CD8-positive, alpha-beta memory T cell (primary cell): Measurements from ENCODE around the gene HYAL2. TPM values are rescaled to one million over a fixed set of nuclear protein-coding genes. Genes with fewer than 3 reads are reported as not detected.
A peak's percentile ranks its signal among the peaks of the same experiment; 100 is the strongest.

Experiments used
- CTCF ChIA-PET: fragments of 350-600 bp; sonication (Branson Sonifier 250); formaldehyde crosslinking; loops from one replicate; lab custom pipeline; 2021; ENCODE audit warnings: antibody characterized with exemption; lab: Charles Lee
- POLR2A ChIA-PET: fragments of 350-600 bp; sonication (Branson Sonifier 250); formaldehyde crosslinking; loops from one replicate; lab custom pipeline; 2021; ENCODE audit warnings: antibody characterized with exemption; lab: Charles Lee
- DNase-seq, 5 donors: peaks; one replicate each; pipeline versions ENCODE4 v3.0.0 to v3.0.0-alpha.2; 2020 to 2022; ENCODE audit warnings: mixed read lengths in 1 of 5
- H3K27ac ChIP-seq: one replicate; pipeline ENCODE4 v1.7.0; 2013; ENCODE audit warnings: low read depth, mild to moderate bottlenecking, low read length, moderate library complexity
- H3K27me3 ChIP-seq: 2 replicates; pipeline ENCODE4 v1.7.0; 2013; ENCODE audit warnings: low read length, mild to moderate bottlenecking; ENCODE audit not compliant: insufficient read depth, poor library complexity, severe bottlenecking
- H3K36me3 ChIP-seq: 2 replicates; pipeline ENCODE4 v1.7.0; 2013; ENCODE audit warnings: mild to moderate bottlenecking, low read length, moderate library complexity; ENCODE audit not compliant: insufficient read depth
- H3K4me1 ChIP-seq: 2 replicates; pipeline ENCODE4 v1.7.0; 2013; ENCODE audit warnings: mild to moderate bottlenecking, low read length, moderate library complexity; ENCODE audit not compliant: insufficient read depth
- H3K4me3 ChIP-seq: 2 replicates; pipeline ENCODE4 v1.7.0; 2013; ENCODE audit warnings: mild to moderate bottlenecking, low read length
- H3K9me3 ChIP-seq: 2 replicates; pipeline ENCODE4 v1.7.0; 2013; ENCODE audit warnings: mild to moderate bottlenecking, low read length
- H3K27ac Mint-ChIP-seq, 8 donors: one replicate each; pipeline ENCODE4 v1.8.0; 2020 to 2021; ENCODE audit warnings: mixed read lengths in 8 of 8, mild to moderate bottlenecking in 6 of 8, inconsistent platforms in 3 of 8, moderate library complexity in 3 of 8
- H3K27me3 Mint-ChIP-seq, 2 donors: one replicate each; pipeline ENCODE4 v1.8.0; 2020 to 2021; ENCODE audit warnings: mixed read lengths in 2 of 2, mild to moderate bottlenecking in 1 of 2, moderate library complexity in 1 of 2
- H3K36me3 Mint-ChIP-seq, 3 donors: one replicate each; pipeline ENCODE4 v1.8.0; 2020 to 2021; ENCODE audit warnings: mixed read lengths in 3 of 3, inconsistent platforms in 1 of 3, mild to moderate bottlenecking in 1 of 3
- H3K4me1 Mint-ChIP-seq, 3 donors: one replicate each; pipeline ENCODE4 v1.8.0; 2020 to 2021; ENCODE audit warnings: mixed read lengths in 3 of 3, inconsistent platforms in 1 of 3, mild to moderate bottlenecking in 1 of 3
- H3K4me3 Mint-ChIP-seq, 7 donors: one replicate each; pipeline ENCODE4 v1.8.0; 2020 to 2021; ENCODE audit warnings: mixed read lengths in 7 of 7, mild to moderate bottlenecking in 6 of 7, moderate library complexity in 4 of 7, inconsistent platforms in 2 of 7
- H3K9me3 Mint-ChIP-seq, 5 donors: one replicate each; pipeline ENCODE4 v1.8.0; 2020 to 2022; ENCODE audit warnings: mixed read lengths in 5 of 5, mild to moderate bottlenecking in 3 of 5, moderate library complexity in 2 of 5, inconsistent platforms in 1 of 5
- polyA plus RNA-seq: library from polyadenylated mRNA; unstranded; fragments of 300-500 nt; fragmentation: Illumina TruSeq; gene quantifications from one replicate; pipeline ENCODE4 v1.2.3, GENCODE V29; 2021
- total RNA-seq, 2 experiments: library from RNA; stranded (reverse); gene quantifications; one replicate each; pipeline ENCODE4 v1.2.3, GENCODE V29; 2021

Gene HYAL2
- total and polyA plus RNA-seq, 3 experiments from 2014 or later, result 10.8 to 13.9 (median 13.7) TPM

GRCh38 chr3:50327943-50328691 lies 5.6 kb upstream of the HYAL2 start, which contains the start of gene TUSC2:
Gene TUSC2 (minus strand): TSS chr3:50328223. CDS start chr3:50328099, 124 bp downstream.
- Mint-ChIP-seq H3K4me1 (peaks cover 26 to 47% (median 31%) of the 10 kb centered on the region in 3 donors), H3K36me3 (peaks cover 0 to 57% (median 0%) of the 10 kb centered on the region in 3 donors), H3K27ac (peak within 1 kb of the TSS; percentile 77 to 96 (median 94)), H3K4me3 (peak within 1 kb of the TSS; percentile 82 to 97 (median 91)), H3K27me3 (peaks cover 0 to 1% of the 10 kb centered on the region in 2 donors), H3K9me3 (no peaks in the 10 kb centered on the region)
- Histone ChIP-seq H3K27me3 (no peaks in the 10 kb centered on the region), H3K9me3 (no peaks in the 10 kb centered on the region), H3K27ac (peak within 1 kb of the TSS; percentile 71), H3K4me3 (peak within 1 kb of the TSS; percentile 70), H3K4me1 (peaks cover 19% of the 10 kb centered on the region), H3K36me3 (peaks cover 32% of the 10 kb centered on the region)
- peak; percentile 92 to 96 (median 93) for DNase-seq
- ChIA-PET CTCF (interaction anchor here (0.7 to 2.5 kb wide), 9 partner anchors 9 to 135 kb away, joined by 3 to 19 read pairs (median 4); partner anchors contain the start of genes IFRD2 and RASSF1), POLR2A (interaction anchor here (0.6 to 3.9 kb wide), 11 partner anchors 9 to 1058 kb away, joined by 3 to 57 read pairs (median 6); partner anchors contain the start of genes CYB561D2, HYAL3, IFRD2 and NAA80)

- CTCF ChIA-PET, result interaction anchor here (0.7 to 2.5 kb wide), 8 partner anchors 8 to 134 kb away, joined by 3 to 19 read pairs (median 4); partner anchors contain the start of genes IFRD2 and RASSF1
- no peaks in the 10 kb centered on the region for H3K9me3 ChIP-seq
- Mint-ChIP-seq H3K9me3 (no peaks in the 10 kb centered on the region), H3K4me3 (peak overlapping the region; percentile 82 to 97 (median 91)), H3K4me1 (peaks cover 23 to 43% (median 26%) of the 10 kb centered on the region in 3 donors), H3K36me3 (peaks cover 0 to 53% (median 0%) of the 10 kb centered on the region in 3 donors), H3K27me3 (peaks cover 0 to 1% of the 10 kb centered on the region in 2 donors), H3K27ac (peak overlapping the region; percentile 15 to 96 (median 86))
- POLR2A ChIA-PET, result interaction anchor here (0.8 to 3.9 kb wide), 4 partner anchors 10 to 35 kb away, joined by 5 to 57 read pairs (median 8); partner anchors contain the start of genes HYAL3, IFRD2, NAA80 and RASSF1
- peaks cover 18% of the 10 kb centered on the region for H3K4me1 ChIP-seq
- DNase-seq, result no peak
- peaks cover 26% of the 10 kb centered on the region for H3K36me3 ChIP-seq
- H3K4me3 ChIP-seq, result peak overlapping the region; percentile 70
- H3K27me3 ChIP-seq, result no peaks in the 10 kb centered on the region
- peak overlapping the region; percentile 71 for H3K27ac ChIP-seq
Observed at GRCh38 chr3:50327129-50327528, 4.6 kb upstream of the HYAL2 start.

GRCh38 chr3:50326182-50326541 lies 3.6 kb upstream of the HYAL2 start:
- no peak overlapping the region for H3K27ac ChIP-seq
- POLR2A ChIA-PET, result interaction anchor here (3.9 kb wide), 1 partner anchor 11 kb away, joined by 57 read pairs; no protein-coding TSS in a partner anchor
- Mint-ChIP-seq H3K9me3 (no peaks in the 10 kb centered on the region), H3K27ac (peak overlapping the region in 6 of 8 donors; percentile 29 to 70 (median 60)), H3K4me1 (peaks cover 20 to 38% (median 24%) of the 10 kb centered on the region in 3 donors), H3K4me3 (peak overlapping the region; percentile 32 to 97 (median 45)), H3K36me3 (peaks cover 0 to 44% (median 0%) of the 10 kb centered on the region in 3 donors), H3K27me3 (peaks cover 0 to 1% of the 10 kb centered on the region in 2 donors)
- DNase-seq, result no peak
- peaks cover 22% of the 10 kb centered on the region for H3K4me1 ChIP-seq
- CTCF ChIA-PET, result interaction anchor here (1.4 to 3.3 kb wide), 2 partner anchors 11 to 67 kb away, joined by 3 to 22 read pairs; no protein-coding TSS in a partner anchor
- H3K27me3 ChIP-seq, result no peaks in the 10 kb centered on the region
- H3K9me3 ChIP-seq, result no peaks in the 10 kb centered on the region
- H3K36me3 ChIP-seq, result peaks cover 21% of the 10 kb centered on the region
- no peak overlapping the region for H3K4me3 ChIP-seq

- ChIA-PET CTCF (interaction anchor here (1.0 to 3.3 kb wide), 4 partner anchors 11 to 26 kb away, joined by 3 to 22 read pairs (median 12); partner anchors contain the start of genes HYAL3 and NAA80), POLR2A (interaction anchor here (3.9 kb wide), 1 partner anchor 12 kb away, joined by 57 read pairs; no protein-coding TSS in a partner anchor)
- peaks cover 0 to 41% (median 0%) of the 10 kb centered on the region in 3 donors for H3K36me3 Mint-ChIP-seq
- DNase-seq, result no peak
- H3K27me3 ChIP-seq, result no peaks in the 10 kb centered on the region
- peak overlapping the region in 3 of 7 donors; percentile 47 to 85 (median 76) for H3K4me3 Mint-ChIP-seq
- H3K4me1 ChIP-seq, result peaks cover 24% of the 10 kb centered on the region
- no peak overlapping the region for H3K4me3 ChIP-seq
- peaks cover 15% of the 10 kb centered on the region for H3K36me3 ChIP-seq
- peaks cover 0 to 1% of the 10 kb centered on the region in 2 donors for H3K27me3 Mint-ChIP-seq
- peaks cover 20 to 40% (median 26%) of the 10 kb centered on the region in 3 donors for H3K4me1 Mint-ChIP-seq
- no peak overlapping the region for H3K27ac ChIP-seq
- no peaks in the 10 kb centered on the region for H3K9me3 ChIP-seq
- H3K9me3 Mint-ChIP-seq, result no peaks in the 10 kb centered on the region
- peak overlapping the region in 5 of 8 donors; percentile 45 to 80 (median 66) for H3K27ac Mint-ChIP-seq
Observed at GRCh38 chr3:50325497-50326181, 3.1 kb upstream of the HYAL2 start.

- peak overlapping the region in 3 of 7 donors; percentile 47 to 85 (median 76) for H3K4me3 Mint-ChIP-seq
- peaks cover 0 to 1% of the 10 kb centered on the region in 2 donors for H3K27me3 Mint-ChIP-seq
- H3K36me3 ChIP-seq, result peaks cover 11% of the 10 kb centered on the region
- H3K27ac ChIP-seq, result no peak overlapping the region
- H3K27me3 ChIP-seq, result no peaks in the 10 kb centered on the region
- ChIA-PET CTCF (interaction anchor here (1.0 to 3.3 kb wide), 11 partner anchors 11 to 131 kb away, joined by 3 to 22 read pairs (median 4); partner anchors contain the start of genes HYAL3 and NAA80), POLR2A (no interaction called here)
- peaks cover 25 to 45% (median 31%) of the 10 kb centered on the region in 3 donors for H3K4me1 Mint-ChIP-seq
- peak overlapping the region in 5 of 8 donors; percentile 33 to 80 (median 70) for H3K27ac Mint-ChIP-seq
- H3K4me1 ChIP-seq, result peaks cover 29% of the 10 kb centered on the region
- no peaks in the 10 kb centered on the region for H3K9me3 ChIP-seq
- no peak overlapping the region for H3K4me3 ChIP-seq
- no peaks in the 10 kb centered on the region for H3K9me3 Mint-ChIP-seq
- no peak for DNase-seq
- H3K36me3 Mint-ChIP-seq, result peaks cover 0 to 35% (median 0%) of the 10 kb centered on the region in 3 donors
Observed at GRCh38 chr3:50325113-50325480, 2.6 kb upstream of the HYAL2 start.

GRCh38 chr3:50324351-50325112 lies 2.0 kb upstream of the HYAL2 start:
- H3K27me3 Mint-ChIP-seq, result peaks cover 0 to 1% of the 10 kb centered on the region in 2 donors

More at GRCh38 chr3:50324351-50325112, 2.0 kb upstream of the HYAL2 start:
- peak; percentile 39 to 75 (median 50) for DNase-seq
- Histone ChIP-seq H3K36me3 (peaks cover 6% of the 10 kb centered on the region), H3K9me3 (no peaks in the 10 kb centered on the region), H3K4me1 (peaks cover 35% of the 10 kb centered on the region), H3K4me3 (no peak overlapping the region), H3K27me3 (no peaks in the 10 kb centered on the region), H3K27ac (no peak overlapping the region)
- peaks cover 0 to 30% (median 0%) of the 10 kb centered on the region in 3 donors for H3K36me3 Mint-ChIP-seq
- H3K9me3 Mint-ChIP-seq, result no peaks in the 10 kb centered on the region
- H3K4me3 Mint-ChIP-seq, result peak overlapping the region in 2 of 7 donors; percentile 5 to 85
- peaks cover 30 to 51% (median 36%) of the 10 kb centered on the region in 3 donors for H3K4me1 Mint-ChIP-seq
- peak overlapping the region; percentile 31 to 89 (median 64) for H3K27ac Mint-ChIP-seq
- ChIA-PET POLR2A (interaction anchor here (2.0 kb wide), 1 partner anchor 13 kb away, joined by 6 read pairs; no protein-coding TSS in a partner anchor), CTCF (interaction anchor here (0.8 to 3.3 kb wide), 18 partner anchors 8 to 130 kb away, joined by 3 to 22 read pairs (median 4); partner anchors contain the start of genes HYAL3 and NAA80)
